GM19035 (cell line): ENCODE measurements around the gene TOX4.
A peak's percentile ranks its signal among the peaks of the same experiment; 100 is the strongest.

ENCODE experiments used
- ATAC-seq: cut with Tn5 transposase; IDR thresholded peaks from one replicate; pipeline ENCODE4 v1.9.1; 2021; ENCODE audit not compliant: unreplicated experiment

The TOX4 gene

DNA sequence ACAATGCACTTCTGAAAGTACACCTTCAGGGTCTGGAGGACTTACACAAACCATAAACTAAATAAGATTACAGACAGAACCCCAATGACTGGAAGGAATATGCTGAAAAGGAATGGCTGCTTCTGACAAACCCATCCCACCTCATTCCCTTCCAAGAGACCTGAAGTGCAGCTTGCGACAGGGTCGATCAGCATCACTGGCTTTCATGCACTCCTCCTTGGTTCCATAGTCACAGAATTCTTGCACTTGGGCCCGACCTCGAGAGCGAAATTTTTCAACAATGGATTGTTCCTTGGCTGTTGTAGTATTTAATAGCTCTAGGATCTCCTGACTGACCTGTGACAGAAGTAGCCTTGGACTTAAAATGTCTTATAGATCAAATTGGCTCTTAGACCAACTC lies 24.6 kb downstream of the TOX4 start:
- ATAC-seq, result no peak

DNA sequence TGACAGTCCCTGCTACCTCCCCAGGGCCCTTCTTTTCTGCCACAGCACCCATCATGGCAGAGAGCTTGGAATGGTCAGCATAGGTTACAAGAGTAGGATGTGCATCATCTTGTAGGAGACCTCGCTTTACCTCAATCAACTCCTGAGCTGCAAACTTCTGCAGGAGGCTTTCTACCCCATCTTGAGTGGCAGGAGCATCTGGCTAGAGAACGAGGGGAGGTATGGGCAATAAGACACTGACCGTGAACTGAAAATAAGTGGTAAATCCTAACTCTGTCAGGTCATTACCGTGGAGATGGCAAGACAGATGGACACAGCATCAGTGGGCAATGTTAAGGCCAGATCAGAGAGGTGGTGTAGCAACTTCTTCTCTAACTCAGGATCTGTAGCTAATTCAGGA lies 26.4 kb downstream of the TOX4 start:
- ATAC-seq, result no peak

DNA sequence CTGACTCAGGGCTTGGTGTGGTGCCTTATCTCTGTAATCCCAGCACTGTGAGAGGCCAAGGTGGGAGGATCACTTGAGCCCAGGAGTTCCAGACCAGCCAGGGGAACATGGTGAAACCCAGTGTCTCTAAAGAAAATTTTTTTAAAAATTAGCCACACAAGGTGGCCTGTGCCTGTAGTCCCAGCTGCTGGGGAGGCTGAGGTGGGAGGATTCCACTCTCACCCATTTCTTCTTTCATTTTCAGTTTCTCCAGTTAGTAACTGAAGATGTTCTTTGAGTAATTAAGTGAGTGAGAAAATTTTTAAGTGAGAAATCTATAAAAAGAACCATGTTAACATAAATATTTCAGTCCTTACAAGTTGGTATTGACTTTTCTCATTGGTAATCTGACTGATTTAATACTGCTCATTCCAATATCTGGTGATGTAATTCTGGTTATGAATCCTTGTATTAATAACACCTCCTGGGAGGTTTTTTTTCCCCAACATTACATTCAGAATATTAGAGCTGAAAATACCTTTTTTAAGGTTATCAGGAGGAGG lies 28.1 kb downstream of the TOX4 start:
- peak; percentile 83 for ATAC-seq

DNA sequence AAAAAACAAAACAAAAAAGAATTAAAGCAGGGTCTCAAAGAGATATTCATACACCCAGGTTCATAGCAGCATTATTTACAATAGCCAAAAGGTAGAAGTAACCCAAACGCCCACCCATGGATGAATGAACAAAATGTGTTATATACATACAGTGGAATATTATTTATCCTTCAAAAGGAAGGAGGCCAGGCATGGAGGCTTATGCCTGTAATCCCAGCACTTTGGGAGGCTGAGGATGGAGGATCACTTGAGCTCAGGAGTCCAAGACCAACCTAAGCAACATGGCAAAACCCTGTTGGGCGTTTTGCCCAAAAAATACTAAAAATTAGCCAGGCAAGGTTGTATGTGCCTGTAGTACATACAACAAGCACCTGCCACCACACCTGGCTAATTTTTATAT lies 29.6 kb downstream of the TOX4 start:
- no peak for ATAC-seq

GRCh38 chr14:21509432-21510143 lies 32.6 kb downstream of the TOX4 start:
- ATAC-seq, result no peak

DNA sequence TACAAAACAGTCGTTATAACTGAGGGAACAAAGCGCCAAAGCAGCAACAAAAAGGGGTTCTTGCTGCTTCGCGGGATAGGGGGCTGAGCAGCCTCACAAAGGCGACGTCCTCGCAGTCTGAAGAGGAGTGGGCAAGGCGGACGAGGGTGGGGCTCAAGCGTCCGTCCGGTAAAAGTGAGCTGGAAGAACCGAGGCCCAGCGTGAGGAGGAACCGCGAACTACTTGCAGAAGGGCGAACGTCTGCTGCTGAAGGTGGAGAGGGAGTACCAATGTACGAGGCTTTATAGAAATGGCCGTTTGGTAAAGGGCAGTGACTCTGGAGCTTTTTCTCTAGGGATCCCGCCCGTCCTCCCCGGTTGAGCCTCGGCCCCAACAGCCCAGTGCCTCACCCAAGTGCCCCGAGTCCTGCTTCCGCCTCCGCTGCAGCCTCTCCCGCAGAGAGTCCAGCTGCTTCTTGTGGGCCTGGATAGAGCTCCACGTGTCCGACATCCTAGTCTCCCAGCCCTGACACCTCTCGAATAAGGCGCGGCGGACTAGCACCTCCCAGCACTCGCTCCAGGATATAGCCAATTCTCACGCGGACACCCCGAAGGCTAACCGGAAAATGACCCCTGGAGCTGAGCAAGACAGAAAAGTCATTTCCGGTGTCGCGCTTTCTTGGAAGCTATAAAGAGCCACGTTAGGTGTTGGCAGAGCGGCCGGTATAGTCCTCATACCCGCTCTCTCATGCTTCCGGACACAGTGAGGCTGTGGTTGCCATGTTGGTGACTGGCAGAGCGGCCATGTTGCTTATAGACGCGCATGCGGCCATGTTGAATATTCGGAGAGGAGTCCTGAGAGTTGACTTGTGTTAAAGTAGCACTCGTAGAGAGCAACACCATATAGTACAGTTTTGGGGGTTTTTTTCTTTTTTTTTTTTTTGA lies 34.0 kb downstream of the TOX4 start, which contains the start of gene METTL3:
TSS of gene METTL3 (minus strand) at position 606 of the 923 bp plus-strand sequence. CDS start at position 489, 117 bp downstream.
- peak; percentile 99 for ATAC-seq

DNA sequence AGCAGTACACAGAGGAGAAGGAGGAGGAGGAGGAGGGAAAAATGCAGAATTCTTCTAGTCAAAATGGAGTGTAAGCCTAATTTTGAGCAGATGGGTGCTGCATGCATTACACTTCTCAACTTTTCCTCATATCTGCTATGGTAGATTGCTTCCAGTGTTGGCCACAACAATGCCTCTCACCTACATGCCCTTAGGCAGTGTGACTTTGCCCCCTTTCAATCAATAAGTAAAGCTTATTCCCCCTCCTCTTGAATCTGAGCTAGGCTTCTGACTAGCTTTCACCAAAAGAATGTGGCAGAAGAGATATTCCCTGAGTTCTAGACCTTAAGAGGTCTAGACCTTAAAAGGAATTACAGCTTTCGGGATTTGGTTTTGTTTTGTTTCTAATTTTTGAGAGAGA lies 37.3 kb downstream of the TOX4 start:
- ATAC-seq, result no peak

GRCh38 chr14:21518725-21519124 lies 41.7 kb downstream of the TOX4 start:
- no peak for ATAC-seq

DNA sequence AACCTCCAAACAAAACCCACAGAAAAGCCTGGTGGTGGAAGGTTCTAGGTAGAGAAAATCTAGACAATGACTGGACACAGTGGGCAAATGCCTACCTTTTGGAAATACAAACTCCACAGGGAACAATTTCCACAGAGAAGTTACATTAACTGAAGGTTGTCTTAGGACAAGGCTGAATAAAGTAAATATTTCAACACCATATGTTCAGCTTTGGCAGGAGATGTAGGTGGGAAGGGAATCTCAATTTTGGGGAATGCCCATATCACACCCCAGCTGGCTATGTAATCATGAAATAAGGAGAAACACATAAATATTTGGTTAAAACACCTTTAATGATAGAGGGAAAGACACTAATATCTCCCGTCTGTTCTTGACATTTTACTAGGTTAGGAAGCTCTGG lies 43.8 kb downstream of the TOX4 start:
- ATAC-seq, result no peak

DNA sequence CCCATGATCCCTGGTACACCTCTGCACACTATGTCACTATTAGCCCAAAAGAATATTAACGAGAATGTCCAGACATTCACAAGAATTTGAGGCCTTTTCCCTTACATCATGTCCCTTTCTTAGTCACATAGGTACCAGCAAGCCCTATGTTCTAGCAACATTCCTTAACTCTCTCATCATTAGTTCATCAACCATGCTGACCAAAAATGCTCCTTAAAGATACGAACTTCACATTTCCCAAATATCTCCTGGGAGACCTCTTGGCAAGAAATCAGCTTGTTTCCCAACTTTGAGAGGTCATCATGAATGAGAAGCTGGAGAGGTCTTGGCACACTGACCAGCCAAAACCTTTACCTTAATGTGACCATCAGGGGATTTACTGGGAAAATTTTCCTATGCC lies 44.5 kb downstream of the TOX4 start:
- ATAC-seq, result no peak

DNA sequence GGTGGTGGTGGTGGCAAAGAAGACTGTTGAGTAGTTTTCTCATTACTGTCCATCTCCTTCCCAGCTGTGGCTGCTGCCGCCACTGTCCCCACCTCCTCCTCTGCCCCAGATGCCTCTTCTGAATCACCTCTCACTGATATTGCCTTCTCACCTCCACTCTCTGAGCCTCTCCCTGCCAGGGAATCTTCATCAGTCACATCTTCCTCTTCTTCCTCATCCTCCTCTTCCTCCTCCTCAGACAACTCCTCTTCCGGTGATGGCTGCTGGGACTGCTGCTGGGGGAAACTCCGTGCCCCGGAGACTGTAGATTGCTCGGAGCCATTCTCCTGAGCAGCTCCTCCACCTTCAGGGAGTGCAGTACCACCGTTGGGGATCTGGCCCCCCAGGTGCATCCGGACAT lies 46.2 kb downstream of the TOX4 start:
- no peak for ATAC-seq

- no peak for ATAC-seq
Observed at GRCh38 chr14:21524575-21525490, 47.8 kb downstream of the TOX4 start.

GRCh38 chr14:21525571-21525961 lies 48.6 kb downstream of the TOX4 start:
- ATAC-seq, result no peak

DNA sequence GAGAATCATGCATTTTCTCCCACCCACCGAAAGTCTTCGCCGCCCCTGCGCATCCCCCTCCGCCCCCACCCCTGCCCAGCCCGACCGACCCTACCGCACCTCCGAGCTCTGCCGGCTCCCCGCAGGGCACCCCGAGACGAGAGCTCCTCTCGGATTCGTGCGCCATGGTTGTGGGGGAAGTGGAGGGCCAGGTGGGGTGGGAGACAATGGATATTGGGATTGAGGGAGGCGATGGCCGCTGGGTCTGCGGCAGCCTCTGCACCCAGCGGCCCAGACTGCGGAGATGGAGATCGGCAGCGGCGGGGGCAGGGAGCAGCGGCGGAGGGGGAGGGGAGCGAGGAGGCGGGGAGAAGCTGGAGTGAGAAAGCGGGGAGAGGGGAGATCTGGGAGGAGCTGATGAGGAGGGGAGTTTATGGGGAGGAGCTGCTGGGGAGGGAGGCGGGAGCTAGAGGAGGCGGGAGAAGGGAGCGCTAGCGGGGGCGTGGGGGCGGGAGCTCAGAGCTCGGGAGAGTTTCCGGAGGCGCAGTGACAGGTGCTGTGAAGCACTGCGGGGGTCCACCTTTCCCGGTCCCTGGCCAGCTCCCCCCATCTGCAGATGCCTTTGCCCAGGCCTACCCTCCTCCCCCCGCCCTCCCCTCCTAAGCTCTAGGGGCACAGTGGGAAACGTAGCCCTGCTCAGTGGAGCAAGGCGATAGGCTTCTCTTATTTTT lies 49.1 kb downstream of the TOX4 start, which contains the start of gene SALL2:
TSS of gene SALL2 (minus strand) at position 385 of the 710 bp plus-strand sequence. CDS start at position 166, 219 bp downstream.
- ATAC-seq, result no peak

DNA sequence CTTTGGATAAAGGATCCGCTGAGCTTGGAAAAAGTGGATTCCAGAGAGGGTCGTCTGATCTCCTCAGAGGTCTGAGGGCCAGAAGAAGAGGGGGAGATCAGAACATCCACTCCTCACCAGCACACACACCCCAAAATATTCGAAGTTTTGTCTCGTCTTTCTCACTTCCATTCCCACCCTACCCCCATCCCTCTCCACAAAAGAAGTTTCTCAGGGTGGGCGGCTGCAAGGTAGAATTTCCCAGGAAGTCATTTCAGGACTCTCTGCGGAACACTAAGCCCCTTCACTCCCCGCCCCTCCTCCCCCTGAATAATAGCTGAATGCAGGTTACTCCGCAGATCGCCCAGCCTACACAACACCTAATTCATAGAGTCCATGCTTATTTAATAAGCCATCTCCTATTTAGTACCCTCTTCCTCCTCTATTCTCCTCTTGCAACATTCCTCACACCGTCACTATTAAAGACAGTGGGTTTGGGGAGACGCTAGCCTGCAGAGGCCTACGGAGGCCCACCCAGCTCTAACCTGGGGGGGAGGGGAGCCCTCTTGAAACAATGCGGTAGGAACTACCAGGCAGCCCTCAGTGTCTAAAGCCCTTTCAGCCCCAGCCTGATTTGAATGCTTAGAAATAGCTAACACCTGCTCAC lies 49.8 kb downstream of the TOX4 start:
- ATAC-seq, result no peak

DNA sequence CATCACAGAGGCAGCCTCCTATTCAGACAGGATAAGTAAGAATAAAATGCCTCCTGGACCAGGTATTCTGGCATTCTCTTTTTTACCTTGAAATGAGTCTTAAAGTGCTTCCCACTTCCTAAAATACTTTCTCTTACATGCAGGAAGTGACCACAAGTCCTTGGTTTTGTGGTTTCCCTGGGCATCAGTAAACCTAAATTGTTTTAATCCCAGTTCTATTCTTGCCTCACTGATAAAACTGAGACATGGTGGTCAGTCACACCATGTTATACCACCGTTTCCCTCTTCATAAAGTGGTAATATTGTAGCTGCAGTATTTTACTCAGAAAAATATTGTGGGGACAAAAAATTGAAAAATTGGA lies 50.3 kb downstream of the TOX4 start:
- no peak for ATAC-seq

- no peak for ATAC-seq
Observed at GRCh38 chr14:21528381-21529348, 51.7 kb downstream of the TOX4 start.

- no peak for ATAC-seq
Observed at GRCh38 chr14:21529515-21529914, 52.5 kb downstream of the TOX4 start.
